Hepatocyte (in vitro differentiated cells): Measurements from ENCODE around the gene PSMF1. TPM values are rescaled to one million over a fixed set of nuclear protein-coding genes. Genes with fewer than 3 reads are reported as not detected.

Source experiments
- DNase-seq: peaks from one replicate; pipeline ENCODE4 v3.0.0-alpha.2; 2016; ENCODE audit warnings: low spot score
- H2AFZ ChIP-seq: fragments of 200-600 bp; sonication (generic); 2 replicates; pipeline ENCODE4 v1.6.0; 2016; ENCODE audit warnings: antibody characterized with exemption, mild to moderate bottlenecking
- H3K27ac ChIP-seq: fragments of 200-600 bp; sonication (generic); 2 replicates; pipeline ENCODE4 v1.5.1; 2016; ENCODE audit warnings: mild to moderate bottlenecking
- H3K27me3 ChIP-seq: fragments of 200-600 bp; sonication (generic); 2 replicates; pipeline ENCODE4 v1.6.1; 2016
- H3K36me3 ChIP-seq: fragments of 200-600 bp; sonication (generic); replicated peaks from 2 replicates; pipeline ENCODE4 v1.5.1; 2016; ENCODE audit warnings: low read depth; ENCODE audit not compliant: insufficient read depth
- H3K4me1 ChIP-seq: fragments of 200-600 bp; sonication (generic); 2 replicates; pipeline ENCODE4 v1.5.1; 2016; ENCODE audit warnings: mild to moderate bottlenecking, moderate library complexity; ENCODE audit not compliant: insufficient read depth
- H3K4me2 ChIP-seq: fragments of 200-600 bp; sonication (generic); 2 replicates; pipeline ENCODE4 v1.6.0; 2016
- H3K4me3 ChIP-seq: fragments of 200-600 bp; sonication (generic); 2 replicates; pipeline ENCODE4 v1.5.1; 2016; ENCODE audit warnings: mild to moderate bottlenecking
- H3K79me2 ChIP-seq: fragments of 200-600 bp; sonication (generic); 2 replicates; pipeline ENCODE4 v1.6.0; 2017; ENCODE audit warnings: mild to moderate bottlenecking
- H3K9me2 ChIP-seq: fragments of 200-600 bp; sonication (generic); replicated peaks from 2 replicates; pipeline ENCODE4 v1.6.0; 2017; ENCODE audit warnings: mild to moderate bottlenecking; ENCODE audit not compliant: insufficient read depth
- H3K9me3 ChIP-seq: fragments of 200-600 bp; sonication (generic); 2 replicates; pipeline ENCODE4 v1.5.1; 2016; ENCODE audit warnings: low read depth, mild to moderate bottlenecking
- H4K20me1 ChIP-seq: fragments of 200-600 bp; sonication (generic); 2 replicates; pipeline ENCODE4 v1.6.0; 2016; ENCODE audit warnings: mild to moderate bottlenecking; ENCODE audit not compliant: insufficient read depth, poor library complexity, severe bottlenecking
- CTCF ChIP-seq: fragments of 200-600 bp; sonication (generic); IDR thresholded peaks from 2 replicates; pipeline ENCODE4 v1.5.1; 2016; ENCODE audit warnings: antibody characterized with exemption, mild to moderate bottlenecking; ENCODE audit not compliant: poor library complexity
- EZH2 ChIP-seq: fragments of 200-600 bp; sonication (generic); IDR thresholded peaks from 2 replicates; pipeline ENCODE4 v1.6.1; 2016; ENCODE audit warnings: antibody characterized with exemption, mild to moderate bottlenecking, borderline replicate concordance
- EZH2phosphoT487 ChIP-seq: fragments of 200-600 bp; sonication (generic); IDR thresholded peaks from one replicate; pipeline ENCODE4 v1.6.1; 2018; ENCODE audit warnings: antibody characterized with exemption, mild to moderate bottlenecking, low read depth, moderate library complexity; ENCODE audit not compliant: unreplicated experiment, severe bottlenecking
- WGBS: methylation state at CpG from one replicate; pipeline ENCODE4 v1.1.6; 2016; ENCODE audit warnings: low lambda C conversion rate; ENCODE audit errors: missing lambda C conversion rate; 5-methylcytosine and 5-hydroxymethylcytosine counted together
- polyA plus RNA-seq: library from polyadenylated mRNA; unstranded; fragments of >200 nt; fragmentation: Nextera tagmentation; extraction: Ambion mirVana; gene quantifications from 2 replicates; pipeline ENCODE4 v1.2.1, GENCODE V29; 2016
- total RNA-seq: library from RNA; depleted of rRNA; stranded (reverse); fragments of >200 nt; gene quantifications from 2 replicates; pipeline ENCODE4 v1.2.3, GENCODE V29; 2014

Gene PSMF1
- total and polyA plus RNA-seq, 2 experiments from 2014 or later, result 97.3 to 126 TPM

GRCh38 chr20:1180949-1181348, 62.5 kb downstream of the PSMF1 start:
- no peaks in the 10 kb centered on the region for H4K20me1 ChIP-seq
- no peak overlapping the region for H2AFZ ChIP-seq
- WGBS, result 96% methylated on average over 27 of the region's 27 CpGs
- TF ChIP-seq EZH2 (no peak), CTCF (no peak), EZH2phosphoT487 (no peak)
- H3K27me3 ChIP-seq, result peaks cover 16% of the 10 kb centered on the region
- no peaks in the 10 kb centered on the region for H3K79me2 ChIP-seq
- H3K4me2 ChIP-seq, result no peak overlapping the region
- H3K9me2 ChIP-seq, result no peaks in the 10 kb centered on the region
- H3K27ac ChIP-seq, result no peak overlapping the region
- DNase-seq, result no peak
- no peaks in the 10 kb centered on the region for H3K9me3 ChIP-seq
- no peaks in the 10 kb centered on the region for H3K36me3 ChIP-seq
- H3K4me3 ChIP-seq, result no peak overlapping the region
- H3K4me1 ChIP-seq, result peaks cover 1% of the 10 kb centered on the region

- Histone ChIP-seq H3K4me1 (peaks cover 13% of the 10 kb centered on the region), H3K4me2 (no peak overlapping the region), H3K9me3 (no peaks in the 10 kb centered on the region), H3K27me3 (peaks cover 16% of the 10 kb centered on the region), H3K36me3 (no peaks in the 10 kb centered on the region), H2AFZ (no peak overlapping the region), H3K4me3 (no peak overlapping the region), H4K20me1 (no peaks in the 10 kb centered on the region), H3K9me2 (no peaks in the 10 kb centered on the region), H3K27ac (no peak overlapping the region), H3K79me2 (no peaks in the 10 kb centered on the region)
- TF ChIP-seq EZH2phosphoT487 (no peak), CTCF (no peak), EZH2 (no peak)
- no peak for DNase-seq
- 82% methylated on average over 4 of the region's 4 CpGs for WGBS
Observed at GRCh38 chr20:1182106-1182505, 63.7 kb downstream of the PSMF1 start.

GRCh38 chr20:1183153-1183552, 64.8 kb downstream of the PSMF1 start:
- Histone ChIP-seq H3K9me2 (no peaks in the 10 kb centered on the region), H3K4me1 (peaks cover 20% of the 10 kb centered on the region), H3K4me3 (no peak overlapping the region), H3K27ac (no peak overlapping the region), H2AFZ (no peak overlapping the region), H3K27me3 (peaks cover 16% of the 10 kb centered on the region), H3K9me3 (no peaks in the 10 kb centered on the region), H4K20me1 (no peaks in the 10 kb centered on the region), H3K4me2 (no peak overlapping the region), H3K79me2 (no peaks in the 10 kb centered on the region), H3K36me3 (no peaks in the 10 kb centered on the region)
- no peak for DNase-seq
- TF ChIP-seq EZH2phosphoT487 (no peak), CTCF (no peak), EZH2 (no peak)
- 84% methylated on average over 6 of the region's 6 CpGs for WGBS

GRCh38 chr20:1184260-1184637, 65.8 kb downstream of the PSMF1 start:
- Histone ChIP-seq H3K4me2 (peak overlapping the region; percentile 97), H3K4me1 (peaks cover 23% of the 10 kb centered on the region), H3K27ac (no peak overlapping the region), H2AFZ (no peak overlapping the region), H3K79me2 (no peaks in the 10 kb centered on the region), H3K9me2 (no peaks in the 10 kb centered on the region), H3K9me3 (no peaks in the 10 kb centered on the region), H4K20me1 (no peaks in the 10 kb centered on the region), H3K4me3 (no peak overlapping the region), H3K36me3 (no peaks in the 10 kb centered on the region), H3K27me3 (peaks cover 16% of the 10 kb centered on the region)
- 47% methylated on average over 11 of the region's 13 CpGs for whole genome bisulfite sequencing
- DNase-seq, result no peak
- TF ChIP-seq EZH2phosphoT487 (no peak), CTCF (no peak), EZH2 (no peak)
